DMS53 treated with DMSO at 0.1 percent for 48 hours (cell line): ENCODE results near the gene GRK3.
"Not testable (repeated sequence)": the region's sequence is repeated elsewhere in the genome, so short reads cannot be mapped to it uniquely, and the experiment has no call there.

ENCODE experiments used
- DNase-seq: peaks from one replicate; lab custom pipeline; 2025; ENCODE audit not compliant: unreplicated experiment; lab: John Stamatoyannopoulos, UW

The GRK3 gene

DNA sequence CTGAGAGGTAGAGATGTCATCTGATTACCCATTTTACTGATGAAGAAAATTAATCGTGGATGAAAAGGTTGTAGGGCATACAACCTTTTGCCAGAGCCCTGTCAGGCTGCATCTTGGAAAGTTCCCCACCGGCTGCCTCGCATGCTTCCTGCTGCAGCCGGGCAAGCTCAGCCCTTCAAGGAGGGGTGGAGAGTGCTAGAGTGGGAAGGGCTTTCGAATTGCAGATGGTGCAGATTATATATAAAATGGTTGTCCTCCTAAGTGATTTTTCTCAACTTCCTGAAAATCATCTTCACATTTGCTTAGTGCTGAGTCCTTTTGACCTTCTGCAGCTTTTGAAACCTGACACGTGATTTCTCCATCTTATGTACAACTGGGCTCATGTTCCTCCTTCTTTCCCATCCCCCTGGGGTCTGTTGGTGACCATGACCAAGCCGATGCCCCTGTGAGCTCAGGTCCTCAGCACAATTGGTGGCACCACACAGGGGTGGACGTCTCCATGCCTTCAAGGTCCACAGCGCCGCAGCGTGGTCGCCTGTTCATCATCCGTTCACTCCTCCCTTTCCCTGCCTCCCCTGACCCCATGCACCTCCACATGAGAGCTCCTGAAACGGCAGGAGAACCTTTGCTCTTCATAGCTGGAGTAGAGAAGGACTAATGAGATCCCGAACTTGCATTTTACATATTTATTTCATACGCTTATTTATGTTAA, 129.9 kb downstream of the GRK3 start:
- no peak for DNase-seq

- DNase-seq = no peak
These were observed 130.7 kb downstream of the GRK3 start for GRCh38 chr22:25695146-25695545.

GRCh38 chr22:25696763-25697162, 132.3 kb downstream of the GRK3 start:
- no peak for DNase-seq

DNA sequence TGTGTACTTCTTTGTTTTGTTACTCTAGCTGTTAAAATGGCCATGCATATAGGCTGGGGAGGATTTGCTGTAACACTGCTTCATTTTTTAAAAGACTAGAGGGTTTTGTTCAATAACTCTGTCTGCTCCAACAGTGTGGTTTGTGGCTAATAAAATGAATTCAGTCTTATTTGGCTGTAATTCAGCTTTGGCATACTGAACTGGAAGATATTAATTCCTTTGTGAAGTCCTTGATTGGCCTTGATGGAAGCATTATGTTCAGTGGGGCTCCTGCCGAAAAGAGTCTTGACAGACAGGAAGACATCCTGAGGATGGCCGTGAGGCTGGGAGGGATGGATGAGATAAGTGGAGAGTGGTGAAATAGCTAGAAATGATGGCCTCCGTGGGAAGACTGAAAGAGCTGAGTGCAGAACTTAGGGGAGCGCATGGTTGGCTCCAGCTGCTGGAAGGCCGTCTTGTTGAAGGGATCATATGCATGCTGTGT, 132.7 kb downstream of the GRK3 start:
- DNase-seq = no peak

DNA sequence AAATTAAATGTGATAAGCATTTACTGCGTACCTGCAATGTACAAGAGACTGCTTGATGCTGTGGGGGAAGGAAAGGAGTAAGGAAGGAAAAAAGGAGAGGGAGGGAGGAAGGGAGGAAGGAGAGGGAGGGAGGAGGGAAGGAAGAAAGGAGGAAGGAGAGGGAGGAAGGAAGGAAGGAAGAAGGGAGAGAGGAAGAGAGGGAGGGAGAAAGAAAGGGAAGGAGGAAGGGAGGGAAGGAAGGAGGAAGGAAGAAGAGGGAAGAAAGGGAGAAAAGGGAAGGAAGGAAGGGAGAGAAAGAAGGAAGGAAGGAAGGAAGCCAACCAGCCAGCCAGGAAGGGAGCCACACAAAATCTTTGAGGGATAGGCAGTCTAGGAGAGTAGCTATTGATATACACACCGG, 133.5 kb downstream of the GRK3 start:
- DNase-seq = no peak

- DNase-seq = no peak
These were observed 134.0 kb downstream of the GRK3 start for GRCh38 chr22:25698461-25698860.

DNA sequence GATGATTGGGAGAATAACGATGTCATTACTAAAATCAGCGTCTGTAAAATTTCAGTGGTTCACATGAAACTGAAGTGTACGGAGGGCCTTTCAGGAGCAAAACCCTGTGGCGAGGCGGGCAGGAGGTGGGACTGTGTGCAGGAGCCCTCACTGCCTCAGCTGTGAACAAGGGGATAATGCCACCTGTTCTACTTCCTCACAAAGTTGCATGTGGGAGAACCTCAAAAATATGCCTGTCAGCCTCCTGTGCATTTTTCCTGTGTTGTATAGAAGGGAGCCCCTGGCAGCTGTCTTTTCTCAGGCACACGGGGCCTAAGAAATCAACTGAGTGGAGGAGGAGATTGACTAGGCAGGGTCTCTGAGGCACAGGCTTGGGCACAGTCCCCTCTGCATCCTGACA, 134.5 kb downstream of the GRK3 start:
- no peak for DNase-seq

GRCh38 chr22:25701056-25701780, 136.7 kb downstream of the GRK3 start:
- DNase-seq = no peak

DNA sequence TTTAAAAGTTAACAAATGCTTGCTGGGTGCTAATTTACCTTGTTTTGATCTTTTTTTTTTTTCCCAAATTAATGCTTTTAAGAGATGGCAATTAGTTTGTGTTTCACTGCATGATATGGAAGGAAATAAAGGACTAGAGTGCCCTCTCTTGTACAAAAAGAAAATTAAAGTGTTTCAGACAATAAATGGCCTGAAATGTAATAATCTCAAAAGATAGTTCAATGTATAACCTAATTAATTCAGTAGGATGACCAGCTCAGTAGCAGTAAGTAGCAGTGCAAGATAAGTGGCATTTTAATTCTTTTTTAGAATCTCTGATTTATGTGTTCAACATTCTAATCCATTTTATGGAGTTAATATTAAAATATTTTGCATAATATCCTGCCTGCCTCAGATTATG, 137.6 kb downstream of the GRK3 start:
- DNase-seq = no peak

GRCh38 chr22:25702571-25703167, 138.2 kb downstream of the GRK3 start:
- no peak for DNase-seq

GRCh38 chr22:25704701-25705100, 140.2 kb downstream of the GRK3 start:
- no peak for DNase-seq

DNA sequence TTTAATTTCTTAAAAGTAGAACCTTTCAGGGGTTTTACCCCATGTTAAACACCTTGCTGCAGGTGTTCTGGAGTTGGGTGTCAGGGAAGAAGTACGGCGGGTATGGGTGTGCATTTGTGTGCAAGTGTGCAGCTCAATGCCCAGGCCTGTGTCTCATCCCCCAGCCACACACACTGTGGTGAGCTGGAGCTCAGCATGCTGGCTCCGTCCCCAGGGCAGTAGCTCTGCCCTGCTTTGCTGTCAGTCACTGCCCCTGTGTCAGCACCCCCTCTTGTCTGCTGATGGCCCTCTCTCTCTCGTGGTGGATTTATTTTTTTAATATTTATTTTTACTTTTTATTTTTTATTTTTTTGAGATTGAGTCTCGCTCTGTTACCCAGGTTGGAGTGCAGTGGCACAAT, 141.7 kb downstream of the GRK3 start:
- no peak for DNase-seq

DNA sequence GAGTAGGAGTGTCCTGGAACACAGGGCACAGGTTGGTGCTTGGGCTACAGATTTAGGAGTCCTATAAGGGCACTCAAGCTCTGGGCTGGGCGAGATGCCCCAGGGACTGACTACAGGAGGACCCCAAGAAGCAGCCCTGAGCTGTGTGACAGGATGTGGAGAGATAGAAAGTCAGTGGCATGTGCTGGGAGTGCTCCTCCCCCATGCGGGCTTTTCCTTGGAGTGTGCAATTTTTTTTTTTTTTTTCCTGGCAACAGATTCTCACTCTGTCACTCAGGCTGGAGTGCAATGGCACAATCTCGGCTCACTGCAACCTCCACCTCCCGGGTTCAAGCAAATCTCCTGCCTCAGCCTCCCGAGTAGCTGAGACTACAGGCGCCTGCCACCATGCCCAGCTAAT, 144.0 kb downstream of the GRK3 start:
- not testable (repeated sequence) for DNase-seq

DNA sequence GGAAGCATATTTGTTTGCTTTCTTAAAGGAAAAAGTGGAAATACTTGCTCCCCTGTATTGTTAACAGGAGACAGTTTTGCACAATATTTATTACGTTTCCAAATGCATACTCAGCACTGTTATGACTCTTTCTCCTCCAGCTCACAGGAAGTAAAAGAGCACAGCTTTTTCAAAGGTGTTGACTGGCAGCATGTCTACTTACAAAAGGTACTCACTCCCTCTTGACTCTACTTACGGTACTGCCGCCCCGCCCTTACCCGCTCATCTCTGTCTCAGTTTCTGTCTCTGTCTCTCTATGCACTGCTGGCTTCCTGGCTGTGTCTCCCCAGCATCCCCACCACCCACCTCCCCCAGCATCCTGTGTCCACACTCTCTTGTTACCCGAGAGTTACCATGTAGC, 145.3 kb downstream of the GRK3 start:
- DNase-seq = no peak

- DNase-seq = no peak
These were observed 146.0 kb downstream of the GRK3 start for GRCh38 chr22:25710501-25710900.

- DNase-seq = no peak
These were observed 147.0 kb downstream of the GRK3 start for GRCh38 chr22:25711491-25711890.

GRCh38 chr22:25712661-25713400, 148.4 kb downstream of the GRK3 start:
- DNase-seq = no peak

GRCh38 chr22:25714070-25714469, 149.6 kb downstream of the GRK3 start:
- no peak for DNase-seq

DNA sequence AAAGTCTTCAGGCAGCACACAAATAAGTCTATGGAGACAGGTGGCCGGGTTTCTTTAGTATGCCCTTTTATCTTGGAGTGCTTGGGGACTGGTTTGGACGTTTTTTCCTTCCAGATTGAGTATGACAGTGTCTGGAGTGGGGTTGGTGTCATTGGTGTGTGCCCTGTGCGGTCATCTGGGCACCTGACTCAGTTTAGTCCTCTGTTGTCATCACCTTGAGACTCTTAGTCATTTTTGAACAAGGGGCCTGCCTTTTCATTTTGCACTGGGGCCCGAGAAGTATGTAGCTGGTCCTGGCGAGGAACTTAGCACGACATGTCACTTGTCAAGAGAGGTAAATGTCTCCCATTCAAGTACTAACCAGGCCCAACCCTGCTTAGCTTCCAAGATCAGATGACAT, 150.3 kb downstream of the GRK3 start:
- no peak for DNase-seq

DNA sequence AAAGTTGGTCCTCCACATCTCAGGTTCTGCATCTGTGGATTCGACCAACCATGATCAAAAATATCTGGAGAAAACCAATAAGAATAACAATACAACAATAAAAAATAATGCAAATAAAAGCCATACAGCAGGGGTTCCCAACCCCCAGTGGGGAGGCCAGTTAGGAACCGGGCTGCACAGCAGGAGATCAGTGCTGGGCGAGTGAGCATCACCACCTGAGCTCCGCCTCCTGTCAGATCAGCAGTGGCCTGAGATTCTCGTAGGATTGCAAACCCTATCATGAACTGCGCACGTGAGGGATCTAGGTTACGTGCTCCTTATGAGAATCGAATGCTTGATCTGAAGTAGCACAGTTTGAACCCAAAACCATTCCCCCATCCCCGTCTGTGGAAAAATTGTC, 152.2 kb downstream of the GRK3 start:
- no peak for DNase-seq

GRCh38 chr22:25718135-25718840, 153.8 kb downstream of the GRK3 start:
- DNase-seq = no peak
